ENCODE results near the gene FYN. TPM values are rescaled to one million over a fixed set of nuclear protein-coding genes. Genes with fewer than 3 reads are reported as not detected.
"Not testable (repeated sequence)": the region's sequence is repeated elsewhere in the genome, so short reads cannot be mapped to it uniquely, and the experiment has no call there.

The FYN gene
- polyA plus RNA-seq, 4 donors, result 17.9 to 33.8 (median 24.8) TPM

DNA sequence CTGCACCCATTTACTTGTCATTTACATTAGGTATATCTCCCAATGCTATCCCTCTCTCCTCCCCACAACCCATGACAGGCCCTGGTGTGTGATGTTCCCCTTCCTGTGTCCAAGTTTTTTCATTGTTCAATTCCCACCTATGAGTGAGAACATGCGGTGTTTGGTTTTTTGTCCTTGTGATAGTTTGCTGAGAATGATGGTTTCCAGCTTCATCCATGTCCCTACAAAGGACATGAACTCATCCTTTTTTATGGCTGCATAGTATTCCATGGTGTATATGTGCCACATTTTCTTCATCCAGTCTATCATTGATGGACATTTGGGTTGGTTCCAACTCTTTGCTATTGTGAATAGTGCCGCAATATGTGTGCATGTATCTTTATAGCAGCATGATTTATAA, 87.1 kb downstream of the FYN start:
- WGBS, 3 donors, result 98 to 99% (median 98%) methylated on average over 2 of the region's 2 CpGs
- H3K4me1 ChIP-seq (ENCODE audit: control insufficient read depth in 3 of 3, insufficient read depth in 2 of 3, low read depth in 1 of 3, low read length in 2 of 3); FAIRE-seq; H3K9me3 ChIP-seq (ENCODE audit: control insufficient read depth in 2 of 2, insufficient read depth in 1 of 2, low read depth in 1 of 2, low read length in 1 of 2); H3K27ac ChIP-seq (ENCODE audit: low read depth in 1 of 3, low read length in 2 of 3); DNase-seq; H3K4me3 ChIP-seq (ENCODE audit: low read depth in 1 of 3, low read length in 3 of 3); H3K36me3 ChIP-seq (ENCODE audit: control insufficient read depth in 3 of 3, insufficient read depth in 2 of 3, low read depth in 1 of 3, low read length in 3 of 3); H3K27me3 ChIP-seq (ENCODE audit: control insufficient read depth in 3 of 3, insufficient read depth in 3 of 3, low read length in 3 of 3): not testable (repeated sequence)

DNA sequence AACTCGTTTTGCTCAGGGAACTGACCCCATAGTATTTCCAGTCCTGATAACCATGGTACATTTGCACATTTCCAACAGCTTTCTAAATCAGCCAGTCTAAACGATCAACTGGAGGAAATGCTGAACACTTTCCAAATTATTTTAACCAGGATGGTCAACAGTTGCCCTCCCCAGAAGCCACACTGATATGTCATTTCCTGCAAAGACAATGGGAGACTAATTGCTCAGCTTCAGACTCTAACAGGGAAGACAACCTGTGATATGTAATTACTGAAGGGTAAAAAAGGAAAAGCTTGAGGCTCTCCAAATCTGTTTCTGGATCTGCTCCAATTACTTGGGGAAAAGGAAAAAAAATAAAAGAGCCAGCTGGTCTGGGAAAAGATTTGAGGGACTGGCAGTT, 88.8 kb downstream of the FYN start:
- Histone ChIP-seq H3K4me3 (ENCODE audit: low read depth in 1 of 3, low read length in 3 of 3) (no peak overlapping the region), H3K27ac (ENCODE audit: low read depth in 1 of 3, low read length in 2 of 3) (no peak overlapping the region), H3K4me1 (ENCODE audit: control insufficient read depth in 3 of 3, insufficient read depth in 2 of 3, low read depth in 1 of 3, low read length in 2 of 3) (peaks cover 0 to 5% (median 0%) of the 10 kb centered on the region in 3 donors), H3K9me3 (ENCODE audit: control insufficient read depth in 2 of 2, insufficient read depth in 1 of 2, low read depth in 1 of 2, low read length in 1 of 2) (no peaks in the 10 kb centered on the region), H3K27me3 (ENCODE audit: control insufficient read depth in 3 of 3, insufficient read depth in 3 of 3, low read length in 3 of 3) (no peaks in the 10 kb centered on the region), H3K36me3 (ENCODE audit: control insufficient read depth in 3 of 3, insufficient read depth in 2 of 3, low read depth in 1 of 3, low read length in 3 of 3) (no peaks in the 10 kb centered on the region)
- FAIRE-seq (no peak), DNase-seq (no peak)
- 16 to 28% (median 25%) methylated on average over 2 of the region's 2 CpGs for WGBS, 3 donors

DNA sequence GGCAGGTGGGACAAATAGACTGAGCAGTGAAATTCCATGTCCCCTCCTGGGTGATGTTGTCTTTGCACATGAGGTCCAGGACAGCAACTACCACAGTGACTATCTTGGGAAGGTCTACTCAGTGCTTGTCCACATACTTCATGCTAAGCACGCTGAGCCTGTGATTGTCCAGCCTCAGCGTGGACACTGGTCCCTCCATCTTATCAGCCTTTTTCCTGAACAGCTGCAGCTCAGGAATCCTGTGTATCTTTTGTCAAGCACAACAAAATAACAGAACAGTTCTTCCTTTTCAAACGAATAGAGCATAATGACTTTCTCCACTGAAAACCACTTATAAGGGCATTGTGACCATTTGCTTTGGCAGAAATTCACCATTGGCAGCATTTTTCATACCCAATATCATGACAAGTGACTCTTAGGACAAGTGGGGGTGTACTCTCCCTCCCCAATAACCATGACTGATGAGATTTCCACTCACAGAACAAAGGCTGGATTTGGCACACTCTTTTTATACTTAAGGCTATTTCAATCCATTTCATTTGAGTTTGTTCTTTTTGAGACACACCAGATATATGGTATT, 90.3 kb downstream of the FYN start:
- no peaks in the 10 kb centered on the region for H3K27me3 ChIP-seq (ENCODE audit: control insufficient read depth in 3 of 3, insufficient read depth in 3 of 3, low read length in 3 of 3)
- WGBS, 3 donors, result 79 to 82% (median 82%) methylated on average over 3 of the region's 3 CpGs
- DNase-seq (no peak), FAIRE-seq (no peak)
- peaks cover 0 to 5% (median 0%) of the 10 kb centered on the region in 3 donors for H3K4me1 ChIP-seq (ENCODE audit: control insufficient read depth in 3 of 3, insufficient read depth in 2 of 3, low read depth in 1 of 3, low read length in 2 of 3)
- no peak overlapping the region for H3K4me3 ChIP-seq (ENCODE audit: low read depth in 1 of 3, low read length in 3 of 3)
- H3K36me3 ChIP-seq (ENCODE audit: control insufficient read depth in 3 of 3, insufficient read depth in 2 of 3, low read depth in 1 of 3, low read length in 3 of 3), result no peaks in the 10 kb centered on the region
- H3K27ac ChIP-seq (ENCODE audit: low read depth in 1 of 3, low read length in 2 of 3), result no peak overlapping the region
- H3K9me3 ChIP-seq (ENCODE audit: control insufficient read depth in 2 of 2, insufficient read depth in 1 of 2, low read depth in 1 of 2, low read length in 1 of 2), result no peaks in the 10 kb centered on the region

DNA sequence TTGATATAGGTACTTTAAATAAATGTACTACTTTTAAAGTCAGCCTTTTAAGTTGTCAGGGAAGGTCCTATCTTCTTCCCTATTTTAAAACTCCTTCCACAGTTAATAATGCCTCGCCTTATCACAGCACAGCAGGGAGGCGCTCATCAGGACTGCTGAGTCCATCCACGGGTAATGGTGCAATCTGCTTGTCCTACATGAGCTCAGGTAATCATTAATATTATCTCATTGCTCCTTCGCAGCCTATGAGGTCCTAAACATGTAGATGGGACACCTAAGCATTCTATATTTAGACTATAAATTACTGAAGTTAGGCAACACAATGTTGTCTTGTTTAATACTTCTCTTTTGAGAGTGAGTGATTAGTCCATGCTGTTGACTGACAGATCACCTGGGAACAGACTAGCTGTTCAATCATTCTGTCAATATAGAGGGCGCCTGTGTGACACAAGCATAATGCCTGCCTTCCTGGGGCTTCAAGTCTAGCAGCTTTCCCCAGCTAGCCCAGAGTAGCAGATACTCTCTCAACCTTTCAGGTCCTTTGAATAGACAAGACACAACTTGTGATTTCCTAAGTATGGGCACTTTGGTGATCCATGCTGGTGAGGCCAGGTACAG, 91.0 kb downstream of the FYN start:
- H3K4me1 ChIP-seq (ENCODE audit: control insufficient read depth in 3 of 3, insufficient read depth in 2 of 3, low read depth in 1 of 3, low read length in 2 of 3), result peaks cover 0 to 5% (median 0%) of the 10 kb centered on the region in 3 donors
- H3K9me3 ChIP-seq (ENCODE audit: control insufficient read depth in 2 of 2, insufficient read depth in 1 of 2, low read depth in 1 of 2, low read length in 1 of 2), result no peaks in the 10 kb centered on the region
- no peaks in the 10 kb centered on the region for H3K27me3 ChIP-seq (ENCODE audit: control insufficient read depth in 3 of 3, insufficient read depth in 3 of 3, low read length in 3 of 3)
- no peaks in the 10 kb centered on the region for H3K36me3 ChIP-seq (ENCODE audit: control insufficient read depth in 3 of 3, insufficient read depth in 2 of 3, low read depth in 1 of 3, low read length in 3 of 3)
- DNase-seq (peak in 1 of 2 donors; percentile 24), FAIRE-seq (no peak)
- 66 to 83% (median 76%) methylated on average over 5 of the region's 5 CpGs for WGBS, 3 donors
- H3K4me3 ChIP-seq (ENCODE audit: low read depth in 1 of 3, low read length in 3 of 3), result no peak overlapping the region
- H3K27ac ChIP-seq (ENCODE audit: low read depth in 1 of 3, low read length in 2 of 3), result no peak overlapping the region

DNA sequence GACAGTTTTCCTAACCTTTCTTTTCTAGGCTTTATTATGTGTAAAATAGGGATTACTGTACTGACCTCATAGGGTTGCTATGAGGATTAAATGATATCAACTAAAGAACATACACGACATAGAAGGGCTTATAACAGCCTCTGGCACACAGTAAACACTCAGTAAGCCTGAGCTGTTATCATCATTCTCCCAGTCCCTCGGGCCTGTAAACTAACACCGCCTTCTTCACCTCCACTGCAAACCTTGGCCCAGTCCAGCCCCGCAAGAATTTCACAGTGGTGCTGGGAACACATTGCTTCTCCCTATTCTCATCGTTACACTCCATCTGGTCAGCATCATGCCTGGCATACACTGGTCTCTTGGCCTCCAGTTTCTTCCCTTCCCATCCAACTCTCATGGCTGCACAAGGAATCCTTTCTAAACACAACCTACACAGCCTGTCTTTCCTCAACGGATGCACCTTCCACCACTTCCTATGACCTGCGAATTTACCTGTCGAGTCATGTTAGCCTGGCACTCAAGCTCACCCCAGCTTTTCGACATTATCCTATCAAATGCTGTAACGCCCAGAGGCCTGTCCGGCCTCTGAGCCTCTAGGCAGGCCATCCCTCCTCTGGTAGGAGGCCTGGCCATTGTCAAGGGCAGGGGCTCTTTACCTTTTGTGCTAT, 92.1 kb downstream of the FYN start:
- Histone ChIP-seq H3K27me3 (ENCODE audit: control insufficient read depth in 3 of 3, insufficient read depth in 3 of 3, low read length in 3 of 3) (no peaks in the 10 kb centered on the region), H3K4me1 (ENCODE audit: control insufficient read depth in 3 of 3, insufficient read depth in 2 of 3, low read depth in 1 of 3, low read length in 2 of 3) (peaks cover 0 to 5% (median 0%) of the 10 kb centered on the region in 3 donors), H3K36me3 (ENCODE audit: control insufficient read depth in 3 of 3, insufficient read depth in 2 of 3, low read depth in 1 of 3, low read length in 3 of 3) (no peaks in the 10 kb centered on the region), H3K27ac (ENCODE audit: low read depth in 1 of 3, low read length in 2 of 3) (peak overlapping the region in 2 of 3 donors; percentile 8 to 49), H3K9me3 (ENCODE audit: control insufficient read depth in 2 of 2, insufficient read depth in 1 of 2, low read depth in 1 of 2, low read length in 1 of 2) (no peaks in the 10 kb centered on the region), H3K4me3 (ENCODE audit: low read depth in 1 of 3, low read length in 3 of 3) (no peak overlapping the region)
- FAIRE-seq (no peak), DNase-seq (no peak)
- 66 to 74% (median 72%) methylated on average over 11 of the region's 11 CpGs for WGBS, 3 donors

DNA sequence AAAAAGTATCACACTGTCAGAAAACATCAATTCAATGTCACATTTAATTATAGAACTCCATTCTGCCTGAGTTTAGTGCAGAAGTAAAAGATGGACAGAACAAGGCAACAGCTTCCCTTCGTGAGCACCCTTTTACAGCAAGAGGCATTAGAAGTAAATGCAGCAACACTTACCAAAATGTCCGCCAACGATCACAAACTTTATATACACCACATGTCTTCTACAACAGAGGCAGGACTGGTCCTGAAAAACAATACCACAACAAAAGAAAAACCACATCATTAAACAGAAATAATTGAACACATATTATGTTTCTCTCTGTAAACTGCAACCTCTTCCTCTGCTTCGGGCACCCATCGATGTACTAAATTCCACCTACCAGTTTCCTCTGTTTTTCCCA, 92.9 kb downstream of the FYN start:
- H3K4me3 ChIP-seq (ENCODE audit: low read depth in 1 of 3, low read length in 3 of 3), result no peak overlapping the region
- no peaks in the 10 kb centered on the region for H3K9me3 ChIP-seq (ENCODE audit: control insufficient read depth in 2 of 2, insufficient read depth in 1 of 2, low read depth in 1 of 2, low read length in 1 of 2)
- FAIRE-seq (no peak), DNase-seq (no peak)
- WGBS, 3 donors, result 74 to 84% (median 79%) methylated on average over 5 of the region's 5 CpGs
- H3K4me1 ChIP-seq (ENCODE audit: control insufficient read depth in 3 of 3, insufficient read depth in 2 of 3, low read depth in 1 of 3, low read length in 2 of 3), result peaks cover 0 to 5% (median 0%) of the 10 kb centered on the region in 3 donors
- no peaks in the 10 kb centered on the region for H3K36me3 ChIP-seq (ENCODE audit: control insufficient read depth in 3 of 3, insufficient read depth in 2 of 3, low read depth in 1 of 3, low read length in 3 of 3)
- no peak overlapping the region for H3K27ac ChIP-seq (ENCODE audit: low read depth in 1 of 3, low read length in 2 of 3)
- H3K27me3 ChIP-seq (ENCODE audit: control insufficient read depth in 3 of 3, insufficient read depth in 3 of 3, low read length in 3 of 3), result no peaks in the 10 kb centered on the region

DNA sequence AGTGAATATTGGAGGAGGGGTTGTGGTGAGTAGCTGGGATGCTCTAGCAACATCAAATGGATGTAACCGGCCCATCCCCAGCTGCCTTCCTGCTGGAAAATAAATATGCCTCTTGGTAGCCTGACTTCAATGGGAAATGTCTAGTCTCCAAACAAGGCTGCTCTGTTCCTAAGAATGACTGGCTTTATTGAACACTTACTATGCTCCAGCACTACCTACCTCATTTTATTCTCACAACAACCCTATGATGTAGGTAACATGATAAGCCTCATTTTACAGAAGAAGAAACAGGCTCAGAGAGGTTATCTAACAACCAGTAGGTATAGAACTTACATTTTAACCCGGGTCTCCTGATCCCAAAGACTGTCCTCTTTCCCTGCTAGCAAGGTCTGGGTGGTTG, 93.6 kb downstream of the FYN start:
- DNase-seq, result no peak
- Histone ChIP-seq H3K9me3 (ENCODE audit: control insufficient read depth in 2 of 2, insufficient read depth in 1 of 2, low read depth in 1 of 2, low read length in 1 of 2) (no peaks in the 10 kb centered on the region), H3K27me3 (ENCODE audit: control insufficient read depth in 3 of 3, insufficient read depth in 3 of 3, low read length in 3 of 3) (no peaks in the 10 kb centered on the region), H3K27ac (ENCODE audit: low read depth in 1 of 3, low read length in 2 of 3) (no peak overlapping the region), H3K4me3 (ENCODE audit: low read depth in 1 of 3, low read length in 3 of 3) (no peak overlapping the region), H3K4me1 (ENCODE audit: control insufficient read depth in 3 of 3, insufficient read depth in 2 of 3, low read depth in 1 of 3, low read length in 2 of 3) (peaks cover 0 to under 1% (median 0%) of the 10 kb centered on the region in 3 donors), H3K36me3 (ENCODE audit: control insufficient read depth in 3 of 3, insufficient read depth in 2 of 3, low read depth in 1 of 3, low read length in 3 of 3) (no peaks in the 10 kb centered on the region)
- FAIRE-seq, result no peak
- 92 to 93% (median 93%) methylated on average over 2 of the region's 2 CpGs for WGBS, 3 donors

DNA sequence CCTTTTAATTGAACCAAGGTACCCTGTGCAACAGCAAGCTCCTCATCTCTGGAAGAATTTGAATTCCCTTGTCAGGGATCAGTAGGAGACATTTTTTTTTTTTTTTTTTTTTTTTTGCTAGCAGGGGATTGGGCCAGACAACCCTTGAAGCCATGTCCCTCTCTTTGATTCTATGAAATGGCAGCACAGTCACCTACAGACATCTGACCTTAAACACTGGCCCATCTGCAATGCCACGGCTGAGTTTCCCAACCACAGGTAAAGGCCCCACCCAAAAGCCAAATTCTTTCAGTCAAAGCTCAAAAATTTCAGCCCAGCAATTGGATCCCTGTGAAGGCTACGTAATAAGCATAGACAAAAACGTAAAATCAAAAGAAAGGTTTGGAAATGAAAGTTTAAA, 94.2 kb downstream of the FYN start:
- no peaks in the 10 kb centered on the region for H3K4me1 ChIP-seq (ENCODE audit: control insufficient read depth in 3 of 3, insufficient read depth in 2 of 3, low read depth in 1 of 3, low read length in 2 of 3)
- no peaks in the 10 kb centered on the region for H3K9me3 ChIP-seq (ENCODE audit: control insufficient read depth in 2 of 2, insufficient read depth in 1 of 2, low read depth in 1 of 2, low read length in 1 of 2)
- H3K27me3 ChIP-seq (ENCODE audit: control insufficient read depth in 3 of 3, insufficient read depth in 3 of 3, low read length in 3 of 3), result no peaks in the 10 kb centered on the region
- WGBS, 3 donors, result 79 to 90% (median 83%) methylated on average over 3 of the region's 3 CpGs
- FAIRE-seq (no peak), DNase-seq (no peak)
- H3K4me3 ChIP-seq (ENCODE audit: low read depth in 1 of 3, low read length in 3 of 3), result no peak overlapping the region
- H3K27ac ChIP-seq (ENCODE audit: low read depth in 1 of 3, low read length in 2 of 3), result no peak overlapping the region
- no peaks in the 10 kb centered on the region for H3K36me3 ChIP-seq (ENCODE audit: control insufficient read depth in 3 of 3, insufficient read depth in 2 of 3, low read depth in 1 of 3, low read length in 3 of 3)
